ENCODE data around the gene ATP13A2. TPM values are rescaled to one million over a fixed set of nuclear protein-coding genes. Genes with fewer than 3 reads are reported as not detected.

ATP13A2 gene
- total RNA-seq, 1 donor from 2014 or later: 39.2 TPM

GRCh38 chr1:16978139-16978538, 33.6 kb downstream of the ATP13A2 start:
- DNase-seq (ENCODE audit: low spot score in 2 of 2): no peak
- no peak for TF ChIP-seq CTCF (IDR thresholded peaks at IDR 0.05)
- no peaks in the 10 kb centered on the region for H3K9me3 ChIP-seq
- H3K4me1 ChIP-seq: peaks cover 0 to 20% of the 10 kb centered on the region in 2 donors
- H3K4me3 ChIP-seq: peak overlapping the region in 1 of 2 donors; percentile 88
- H3K27me3 ChIP-seq: no peaks in the 10 kb centered on the region
- peak overlapping the region; percentile 93 to 95 for H3K27ac ChIP-seq
- peaks cover 0 to 4% of the 10 kb centered on the region in 2 donors for H3K36me3 ChIP-seq
- intact Hi-C loops (cut with DNase I): loop anchor here (2.0 kb wide), 1 partner anchor 13 kb away; no protein-coding TSS in a partner anchor

GRCh38 chr1:16977377-16977776, 34.4 kb downstream of the ATP13A2 start:
- Histone ChIP-seq H3K4me1 (peaks cover 0 to 20% of the 10 kb centered on the region in 2 donors), H3K9me3 (no peaks in the 10 kb centered on the region), H3K27me3 (no peaks in the 10 kb centered on the region), H3K27ac (peak overlapping the region; percentile 93 to 95), H3K36me3 (peaks cover 0 to 7% of the 10 kb centered on the region in 2 donors), H3K4me3 (no peak overlapping the region)
- intact Hi-C loops (cut with DNase I): no loop called here
- DNase-seq (ENCODE audit: low spot score in 2 of 2): no peak
- no peak for TF ChIP-seq CTCF (IDR thresholded peaks at IDR 0.05)

GRCh38 chr1:16976966-16977365, 34.8 kb downstream of the ATP13A2 start:
- Histone ChIP-seq H3K27me3 (no peaks in the 10 kb centered on the region), H3K27ac (peak overlapping the region; percentile 93 to 95)
- intact Hi-C loops (cut with DNase I): no loop called here

GRCh38 chr1:16975838-16976237, 35.9 kb downstream of the ATP13A2 start:
- no peak for DNase-seq (ENCODE audit: low spot score in 2 of 2)
- no peaks in the 10 kb centered on the region for H3K9me3 ChIP-seq
- peaks cover 0 to 7% of the 10 kb centered on the region in 2 donors for H3K36me3 ChIP-seq
- H3K4me1 ChIP-seq: peaks cover 0 to 24% of the 10 kb centered on the region in 2 donors
- H3K4me3 ChIP-seq: no peak overlapping the region
- intact Hi-C loops (cut with DNase I): no loop called here
- no peak for TF ChIP-seq CTCF (IDR thresholded peaks at IDR 0.05)
- no peaks in the 10 kb centered on the region for H3K27me3 ChIP-seq
- H3K27ac ChIP-seq: peak overlapping the region; percentile 56 to 93

More at GRCh38 chr1:16976966-16977365, 34.8 kb downstream of the ATP13A2 start:
- no peak for TF ChIP-seq CTCF (IDR thresholded peaks at IDR 0.05)
- H3K4me3 ChIP-seq: no peak overlapping the region
- no peaks in the 10 kb centered on the region for H3K9me3 ChIP-seq
- DNase-seq (ENCODE audit: low spot score in 2 of 2): no peak
- peaks cover 0 to 23% of the 10 kb centered on the region in 2 donors for H3K4me1 ChIP-seq
- H3K36me3 ChIP-seq: peaks cover 0 to 7% of the 10 kb centered on the region in 2 donors

- Histone ChIP-seq H3K36me3 (peaks cover 6 to 7% of the 10 kb centered on the region in 2 donors), H3K27ac (peak overlapping the region; percentile 56 to 93), H3K4me3 (no peak overlapping the region), H3K4me1 (peaks cover 0 to 24% of the 10 kb centered on the region in 2 donors), H3K27me3 (no peaks in the 10 kb centered on the region), H3K9me3 (no peaks in the 10 kb centered on the region)
- intact Hi-C loops (cut with DNase I): no loop called here
- peak; percentile 23 to 84 for DNase-seq (ENCODE audit: low spot score in 2 of 2)
- TF ChIP-seq CTCF (IDR thresholded peaks at IDR 0.05): no peak
Observed at GRCh38 chr1:16975211-16975610, 36.5 kb downstream of the ATP13A2 start.

- intact Hi-C loops (cut with DNase I): no loop called here
- H3K4me3 ChIP-seq: no peak overlapping the region
- no peak for DNase-seq (ENCODE audit: low spot score in 2 of 2)
- H3K27me3 ChIP-seq: no peaks in the 10 kb centered on the region
- H3K36me3 ChIP-seq: peaks cover 7% of the 10 kb centered on the region in 2 donors
- peaks cover 0 to 12% of the 10 kb centered on the region in 2 donors for H3K4me1 ChIP-seq
- peak overlapping the region; percentile 66 to 85 for H3K27ac ChIP-seq
- no peaks in the 10 kb centered on the region for H3K9me3 ChIP-seq
- TF ChIP-seq CTCF (IDR thresholded peaks at IDR 0.05): no peak
Observed at GRCh38 chr1:16973215-16973614, 38.5 kb downstream of the ATP13A2 start.
